Liver (tissue), 9 donors: ENCODE results near the gene SYCN. TPM values are rescaled to one million over a fixed set of nuclear protein-coding genes. Genes with fewer than 3 reads are reported as not detected.

Experiments used
- DNase-seq: peaks from one replicate; pipeline ENCODE4 v3.0.0-alpha.2; 2017; ENCODE audit warnings: low spot score
- H3K27ac ChIP-seq, 2 donors: one replicate each; pipeline ENCODE4 v1.7.0; 2013; ENCODE audit warnings: inconsistent platforms in 2 of 2, low read length in 2 of 2, control low read depth in 1 of 2, low read depth in 1 of 2, mild to moderate bottlenecking in 1 of 2
- H3K27me3 ChIP-seq, 4 donors: one replicate each; pipeline versions ENCODE4 v1.6.1 to v1.7.0; 2013; ENCODE audit warnings: low read length in 3 of 4, inconsistent platforms in 1 of 4, mild to moderate bottlenecking in 1 of 4, moderate library complexity in 1 of 4; ENCODE audit not compliant: control insufficient read depth in 4 of 4, insufficient read depth in 4 of 4
- H3K36me3 ChIP-seq, 4 donors: one replicate each; pipeline versions ENCODE4 v1.6.1 to v1.7.0; 2013; ENCODE audit warnings: low read length in 3 of 4, mild to moderate bottlenecking in 3 of 4, low read depth in 1 of 4, moderate library complexity in 1 of 4; ENCODE audit not compliant: control insufficient read depth in 4 of 4, insufficient read depth in 3 of 4
- H3K4me1 ChIP-seq, 4 donors: one replicate each; pipeline versions ENCODE4 v1.6.1 to v1.7.0; 2013; ENCODE audit warnings: low read length in 3 of 4, mild to moderate bottlenecking in 3 of 4, moderate library complexity in 1 of 4; ENCODE audit not compliant: control insufficient read depth in 4 of 4, insufficient read depth in 4 of 4
- H3K4me3 ChIP-seq, 3 donors: one replicate each; pipeline versions ENCODE4 v1.6.1 to v1.7.0; 2013; ENCODE audit warnings: low read length in 3 of 3, control low read depth in 1 of 3, low read depth in 1 of 3, mild to moderate bottlenecking in 1 of 3
- H3K9ac ChIP-seq, 2 donors: one replicate each; pipeline ENCODE4 v1.7.0; 2013; ENCODE audit warnings: low read length in 2 of 2, mild to moderate bottlenecking in 2 of 2, moderate library complexity in 2 of 2, control low read depth in 1 of 2, low read depth in 1 of 2
- H3K9me3 ChIP-seq, 4 donors: one replicate each; pipeline versions ENCODE4 v1.6.1 to v1.7.0; 2013; ENCODE audit warnings: low read length in 3 of 4; ENCODE audit not compliant: control insufficient read depth in 4 of 4
- EGR1 ChIP-seq, 2 donors: IDR thresholded peaks; 2 replicates each; pipeline ENCODE4 v1.6.1; 2016 to 2018; ENCODE audit warnings: antibody characterized with exemption in 2 of 2, low read depth in 2 of 2
- FOXA1 ChIP-seq: IDR thresholded peaks from 2 replicates; pipeline ENCODE4 v1.6.1; 2016; ENCODE audit warnings: antibody characterized with exemption
- FOXA2 ChIP-seq: IDR thresholded peaks from 2 replicates; pipeline ENCODE4 v1.6.1; 2016; ENCODE audit warnings: antibody characterized with exemption
- GABPA ChIP-seq, 2 donors: IDR thresholded peaks in 1 of 2; conservative IDR thresholded peaks in 1 of 2; 2 replicates each; pipeline ENCODE4 v1.6.1; 2016; ENCODE audit warnings: antibody characterized with exemption in 2 of 2, mild to moderate bottlenecking in 1 of 2, moderate library complexity in 1 of 2
- HNF4A ChIP-seq, 2 donors: conservative IDR thresholded peaks; 2 replicates each; pipeline ENCODE4 v1.6.1; 2016; ENCODE audit warnings: antibody characterized with exemption in 2 of 2, mild to moderate bottlenecking in 2 of 2
- HNF4G ChIP-seq: IDR thresholded peaks from 2 replicates; pipeline ENCODE4 v1.6.1; 2016; ENCODE audit warnings: antibody characterized with exemption
- JUND ChIP-seq, 2 donors: IDR thresholded peaks; 2 replicates each; pipeline ENCODE4 v1.6.1; 2016; ENCODE audit warnings: antibody characterized with exemption in 2 of 2
- NR2F2 ChIP-seq: IDR thresholded peaks from 2 replicates; pipeline ENCODE4 v1.6.1; 2016; ENCODE audit warnings: antibody characterized with exemption
- RAD21 ChIP-seq, 2 donors: IDR thresholded peaks; 2 replicates each; pipeline ENCODE4 v1.6.1; 2016; ENCODE audit warnings: antibody characterized with exemption in 2 of 2, mild to moderate bottlenecking in 2 of 2
- RXRA ChIP-seq, 2 donors: IDR thresholded peaks; 2 replicates each; pipeline ENCODE4 v1.6.1; 2017 to 2018; ENCODE audit warnings: antibody characterized with exemption in 2 of 2, mild to moderate bottlenecking in 1 of 2
- SP1 ChIP-seq: IDR thresholded peaks from 2 replicates; pipeline ENCODE4 v1.6.1; 2018; ENCODE audit warnings: antibody characterized with exemption, mild to moderate bottlenecking
- TAF1 ChIP-seq: conservative IDR thresholded peaks from 2 replicates; pipeline ENCODE4 v1.6.1; 2016; ENCODE audit warnings: antibody characterized with exemption, mild to moderate bottlenecking
- YY1 ChIP-seq: IDR thresholded peaks from 2 replicates; pipeline ENCODE4 v1.6.1; 2016; ENCODE audit warnings: antibody characterized with exemption, mild to moderate bottlenecking
- WGBS: extraction: QIAGEN DNeasy Blood & Tissue Kit; methylation state at CpG from one replicate; pipeline ENCODE4 v1.1.7; 2013; 5-methylcytosine and 5-hydroxymethylcytosine counted together
- polyA plus RNA-seq, 2 donors: library from polyadenylated mRNA; stranded (reverse) in 1 of 2; unstranded in 1 of 2; fragments of 200-250 nt in 1 of 2; fragments of >200 nt in 1 of 2; fragmentation: Nextera tagmentation in 1 of 2; extraction: Ambion mirVana in 1 of 2; gene quantifications; one replicate each; pipeline versions ENCODE4 v1.2.1 to v1.2.3, GENCODE V29; 2013 to 2015
- total RNA-seq, 2 donors: library from RNA; depleted of rRNA; stranded (reverse); fragments of >200 nt; gene quantifications; one replicate each; pipeline ENCODE4 v1.2.3, GENCODE V29; 2014
- TF ChIP-seq, protein P1 (sequence below): IDR thresholded peaks from 2 replicates; pipeline ENCODE4 v1.6.1; 2016; ENCODE audit warnings: antibody characterized with exemption
- TF ChIP-seq, protein P2 (sequence below): IDR thresholded peaks from 2 replicates; pipeline ENCODE4 v1.6.1; 2016; ENCODE audit warnings: antibody characterized with exemption, mild to moderate bottlenecking
- TF ChIP-seq, protein P3 (sequence below): IDR thresholded peaks from 2 replicates; pipeline ENCODE4 v1.6.1; 2016; ENCODE audit warnings: antibody characterized with exemption
- TF ChIP-seq, protein P4 (sequence below): IDR thresholded peaks from 2 replicates; pipeline ENCODE4 v1.6.1; 2016; ENCODE audit warnings: antibody characterized with exemption
- TF ChIP-seq, protein P5 (sequence below): fragments of 150-350 bp; IDR thresholded peaks from 2 replicates; pipeline ENCODE4 v1.5.1; 2017; ENCODE audit warnings: improper control_type of control experiment, low read depth, low read length; ENCODE audit not compliant: missing input control
- donor health status: healthy.
- donor health status: healthy.
- donor health status: healthy.
- donor health status: healthy.
- donor health status: healthy.

The SYCN gene
- total and polyA plus RNA-seq, 4 donors, result not detected

DNA sequence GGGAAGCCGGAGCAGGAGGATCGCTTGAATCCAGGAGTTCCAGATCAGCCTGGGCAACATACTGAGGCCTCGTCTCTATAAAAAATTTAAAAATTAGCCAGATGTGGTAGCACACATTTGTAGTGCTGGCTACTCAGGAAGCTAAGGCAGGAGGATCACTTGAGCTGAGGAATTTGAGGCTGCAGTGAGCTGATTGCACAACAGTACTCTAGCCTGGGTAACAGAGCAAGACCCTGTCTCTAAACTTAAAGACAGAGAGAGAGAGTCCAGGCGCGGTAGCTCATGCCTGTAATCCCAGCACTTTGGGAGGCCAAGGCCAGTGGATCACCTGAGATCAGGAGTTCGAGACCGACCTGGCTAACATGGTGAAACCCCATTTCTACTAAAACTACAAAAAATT, 36.4 kb upstream of the SYCN start:
- no peaks in the 10 kb centered on the region for H3K9me3 ChIP-seq
- no peak overlapping the region for H3K27ac ChIP-seq
- H3K36me3 ChIP-seq, result no peaks in the 10 kb centered on the region
- TF ChIP-seq NR2F2, result no peak
- TF ChIP-seq HNF4G, result no peak
- no peak for TF ChIP-seq FOXA2
- TF ChIP-seq HNF4A (conservative IDR thresholded peaks at IDR 0.05), result no peak
- TF ChIP-seq, protein P1, sequence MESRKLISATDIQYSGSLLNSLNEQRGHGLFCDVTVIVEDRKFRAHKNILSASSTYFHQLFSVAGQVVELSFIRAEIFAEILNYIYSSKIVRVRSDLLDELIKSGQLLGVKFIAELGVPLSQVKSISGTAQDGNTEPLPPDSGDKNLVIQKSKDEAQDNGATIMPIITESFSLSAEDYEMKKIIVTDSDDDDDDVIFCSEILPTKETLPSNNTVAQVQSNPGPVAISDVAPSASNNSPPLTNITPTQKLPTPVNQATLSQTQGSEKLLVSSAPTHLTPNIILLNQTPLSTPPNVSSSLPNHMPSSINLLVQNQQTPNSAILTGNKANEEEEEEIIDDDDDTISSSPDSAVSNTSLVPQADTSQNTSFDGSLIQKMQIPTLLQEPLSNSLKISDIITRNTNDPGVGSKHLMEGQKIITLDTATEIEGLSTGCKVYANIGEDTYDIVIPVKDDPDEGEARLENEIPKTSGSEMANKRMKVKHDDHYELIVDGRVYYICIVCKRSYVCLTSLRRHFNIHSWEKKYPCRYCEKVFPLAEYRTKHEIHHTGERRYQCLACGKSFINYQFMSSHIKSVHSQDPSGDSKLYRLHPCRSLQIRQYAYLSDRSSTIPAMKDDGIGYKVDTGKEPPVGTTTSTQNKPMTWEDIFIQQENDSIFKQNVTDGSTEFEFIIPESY, result no peak
- TF ChIP-seq RAD21 (IDR thresholded peaks at IDR 0.05), result no peak
- TF ChIP-seq RXRA (IDR thresholded peaks at IDR 0.05), result no peak
- TF ChIP-seq, protein P2, sequence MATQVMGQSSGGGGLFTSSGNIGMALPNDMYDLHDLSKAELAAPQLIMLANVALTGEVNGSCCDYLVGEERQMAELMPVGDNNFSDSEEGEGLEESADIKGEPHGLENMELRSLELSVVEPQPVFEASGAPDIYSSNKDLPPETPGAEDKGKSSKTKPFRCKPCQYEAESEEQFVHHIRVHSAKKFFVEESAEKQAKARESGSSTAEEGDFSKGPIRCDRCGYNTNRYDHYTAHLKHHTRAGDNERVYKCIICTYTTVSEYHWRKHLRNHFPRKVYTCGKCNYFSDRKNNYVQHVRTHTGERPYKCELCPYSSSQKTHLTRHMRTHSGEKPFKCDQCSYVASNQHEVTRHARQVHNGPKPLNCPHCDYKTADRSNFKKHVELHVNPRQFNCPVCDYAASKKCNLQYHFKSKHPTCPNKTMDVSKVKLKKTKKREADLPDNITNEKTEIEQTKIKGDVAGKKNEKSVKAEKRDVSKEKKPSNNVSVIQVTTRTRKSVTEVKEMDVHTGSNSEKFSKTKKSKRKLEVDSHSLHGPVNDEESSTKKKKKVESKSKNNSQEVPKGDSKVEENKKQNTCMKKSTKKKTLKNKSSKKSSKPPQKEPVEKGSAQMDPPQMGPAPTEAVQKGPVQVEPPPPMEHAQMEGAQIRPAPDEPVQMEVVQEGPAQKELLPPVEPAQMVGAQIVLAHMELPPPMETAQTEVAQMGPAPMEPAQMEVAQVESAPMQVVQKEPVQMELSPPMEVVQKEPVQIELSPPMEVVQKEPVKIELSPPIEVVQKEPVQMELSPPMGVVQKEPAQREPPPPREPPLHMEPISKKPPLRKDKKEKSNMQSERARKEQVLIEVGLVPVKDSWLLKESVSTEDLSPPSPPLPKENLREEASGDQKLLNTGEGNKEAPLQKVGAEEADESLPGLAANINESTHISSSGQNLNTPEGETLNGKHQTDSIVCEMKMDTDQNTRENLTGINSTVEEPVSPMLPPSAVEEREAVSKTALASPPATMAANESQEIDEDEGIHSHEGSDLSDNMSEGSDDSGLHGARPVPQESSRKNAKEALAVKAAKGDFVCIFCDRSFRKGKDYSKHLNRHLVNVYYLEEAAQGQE, result no peak
- no peak for TF ChIP-seq JUND (IDR thresholded peaks at IDR 0.05)
- TF ChIP-seq, protein P3, sequence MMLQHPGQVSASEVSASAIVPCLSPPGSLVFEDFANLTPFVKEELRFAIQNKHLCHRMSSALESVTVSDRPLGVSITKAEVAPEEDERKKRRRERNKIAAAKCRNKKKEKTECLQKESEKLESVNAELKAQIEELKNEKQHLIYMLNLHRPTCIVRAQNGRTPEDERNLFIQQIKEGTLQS, result no peak
- no peak for TF ChIP-seq TAF1
- TF ChIP-seq EGR1 (IDR thresholded peaks at IDR 0.05; ENCODE audit: low read depth in 2 of 2), result no peak
- no peak for TF ChIP-seq SP1
- TF ChIP-seq, protein P4, sequence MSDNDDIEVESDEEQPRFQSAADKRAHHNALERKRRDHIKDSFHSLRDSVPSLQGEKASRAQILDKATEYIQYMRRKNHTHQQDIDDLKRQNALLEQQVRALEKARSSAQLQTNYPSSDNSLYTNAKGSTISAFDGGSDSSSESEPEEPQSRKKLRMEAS, result no peak
- no peak for TF ChIP-seq YY1
- TF ChIP-seq FOXA1, result no peak
- TF ChIP-seq GABPA (IDR thresholded peaks at IDR 0.05 in 1 of 2, conservative IDR thresholded peaks at IDR 0.05 in 1 of 2), result no peak
- TF ChIP-seq, protein P5, sequence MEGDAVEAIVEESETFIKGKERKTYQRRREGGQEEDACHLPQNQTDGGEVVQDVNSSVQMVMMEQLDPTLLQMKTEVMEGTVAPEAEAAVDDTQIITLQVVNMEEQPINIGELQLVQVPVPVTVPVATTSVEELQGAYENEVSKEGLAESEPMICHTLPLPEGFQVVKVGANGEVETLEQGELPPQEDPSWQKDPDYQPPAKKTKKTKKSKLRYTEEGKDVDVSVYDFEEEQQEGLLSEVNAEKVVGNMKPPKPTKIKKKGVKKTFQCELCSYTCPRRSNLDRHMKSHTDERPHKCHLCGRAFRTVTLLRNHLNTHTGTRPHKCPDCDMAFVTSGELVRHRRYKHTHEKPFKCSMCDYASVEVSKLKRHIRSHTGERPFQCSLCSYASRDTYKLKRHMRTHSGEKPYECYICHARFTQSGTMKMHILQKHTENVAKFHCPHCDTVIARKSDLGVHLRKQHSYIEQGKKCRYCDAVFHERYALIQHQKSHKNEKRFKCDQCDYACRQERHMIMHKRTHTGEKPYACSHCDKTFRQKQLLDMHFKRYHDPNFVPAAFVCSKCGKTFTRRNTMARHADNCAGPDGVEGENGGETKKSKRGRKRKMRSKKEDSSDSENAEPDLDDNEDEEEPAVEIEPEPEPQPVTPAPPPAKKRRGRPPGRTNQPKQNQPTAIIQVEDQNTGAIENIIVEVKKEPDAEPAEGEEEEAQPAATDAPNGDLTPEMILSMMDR, result no peak
- no peak for DNase-seq
- H3K4me3 ChIP-seq, result no peak overlapping the region
- peaks cover 0 to 2% (median 0%) of the 10 kb centered on the region in 4 donors for H3K4me1 ChIP-seq
- 95% methylated on average over 7 of the region's 7 CpGs for WGBS
- H3K27me3 ChIP-seq, result no peaks in the 10 kb centered on the region
- no peak overlapping the region for H3K9ac ChIP-seq
